GM19240 (cell line): Measurements from ENCODE around the gene NRCAM.
"Not testable (repeated sequence)": the region's sequence is repeated elsewhere in the genome, so short reads cannot be mapped to it uniquely, and the experiment has no call there.

ENCODE experiments used
- DNase-seq: peaks from one replicate; pipeline ENCODE4 v3.0.0; 2011; ENCODE audit warnings: low spot score; ENCODE audit not compliant: insufficient read length

NRCAM gene

DNA sequence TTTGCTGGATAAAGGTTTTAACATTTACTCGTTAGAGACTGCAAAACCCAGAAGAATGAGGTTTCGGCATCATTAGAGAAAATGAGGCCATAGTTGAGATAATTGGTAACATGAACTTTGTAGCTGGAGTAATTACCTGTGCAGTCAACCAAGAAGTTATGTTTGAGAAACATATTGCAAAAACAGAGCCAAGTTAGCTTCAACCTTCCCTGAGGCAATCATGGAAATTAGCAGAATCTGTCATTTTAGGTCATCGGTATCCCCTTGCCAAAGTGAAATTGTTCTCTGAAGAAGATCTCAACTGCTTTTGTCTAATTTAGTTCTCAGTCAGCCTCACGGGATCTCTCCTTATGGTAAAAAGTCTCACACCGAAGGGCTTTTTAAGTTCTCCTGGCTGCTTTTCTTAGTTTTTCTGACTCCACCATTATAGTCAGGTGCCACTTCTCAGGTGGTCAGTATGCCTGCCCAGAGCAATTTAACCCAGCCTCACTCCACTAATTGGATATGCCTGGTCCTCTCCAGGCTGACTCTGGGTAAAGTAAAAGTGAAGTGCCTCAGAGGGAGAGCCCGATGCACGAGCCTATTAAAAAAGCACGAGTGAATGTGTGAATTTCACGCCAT, 52.5 kb downstream of the NRCAM start:
- no peak for DNase-seq

DNA sequence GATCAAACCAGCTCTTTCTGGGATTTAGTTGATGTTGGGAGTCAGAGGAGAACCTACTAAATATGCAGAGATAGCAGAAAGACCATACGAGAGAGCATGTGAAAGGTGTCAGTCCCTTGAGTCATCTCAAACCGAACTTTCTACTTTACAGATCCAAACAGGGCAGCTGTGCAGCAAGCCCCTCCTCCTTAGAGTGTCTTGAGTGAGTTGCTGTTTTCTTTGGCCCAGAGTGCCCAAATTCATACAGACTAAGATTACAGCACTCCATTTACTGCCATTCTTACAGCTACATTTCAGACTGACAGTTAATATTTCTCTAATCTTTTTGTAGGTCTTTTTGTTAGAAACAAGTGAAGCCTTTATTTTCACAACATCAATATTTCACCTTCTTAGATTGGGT, 53.4 kb downstream of the NRCAM start:
- no peak for DNase-seq

DNA sequence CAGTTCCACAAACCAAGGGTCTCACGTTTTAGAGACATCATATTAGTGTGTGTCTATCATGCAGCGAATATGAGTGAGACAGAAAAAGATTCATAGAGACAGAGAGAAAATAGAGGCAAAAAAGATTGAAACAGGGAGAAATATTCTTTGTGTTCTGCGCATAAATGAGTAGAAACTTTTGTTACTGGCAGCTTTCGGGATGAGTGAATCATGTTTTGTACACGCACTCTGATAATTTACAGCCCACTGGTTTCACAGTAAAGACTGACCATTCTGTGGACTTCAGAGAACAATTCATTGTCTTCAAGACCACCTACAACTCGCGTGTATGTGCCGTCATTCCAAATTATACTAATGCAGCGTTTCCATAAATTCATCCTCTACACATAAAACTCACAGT, 60.2 kb downstream of the NRCAM start:
- DNase-seq: no peak

- no peak for DNase-seq
These were observed 60.8 kb downstream of the NRCAM start for GRCh38 chr7:108395426-108395825.

DNA sequence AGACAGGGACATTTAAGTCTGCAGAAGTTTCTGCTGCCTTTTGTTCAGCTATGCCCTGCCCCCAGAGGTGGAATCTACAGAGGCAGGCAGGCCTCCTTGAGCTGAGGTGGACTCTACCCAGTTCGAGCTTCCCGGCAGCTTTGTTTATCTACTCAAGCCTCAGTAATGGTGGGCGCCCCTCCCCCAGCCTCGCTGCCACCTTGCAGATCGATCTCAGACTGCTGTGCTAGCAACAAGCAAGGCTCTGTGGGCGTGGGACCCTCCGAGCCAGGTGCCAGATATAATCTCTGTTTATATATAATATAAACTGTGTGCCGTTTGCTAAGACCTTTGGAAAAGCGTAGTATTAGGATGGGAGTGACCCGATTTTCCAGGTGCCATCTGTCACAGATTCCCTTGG, 63.1 kb downstream of the NRCAM start:
- DNase-seq: not testable (repeated sequence)

DNA sequence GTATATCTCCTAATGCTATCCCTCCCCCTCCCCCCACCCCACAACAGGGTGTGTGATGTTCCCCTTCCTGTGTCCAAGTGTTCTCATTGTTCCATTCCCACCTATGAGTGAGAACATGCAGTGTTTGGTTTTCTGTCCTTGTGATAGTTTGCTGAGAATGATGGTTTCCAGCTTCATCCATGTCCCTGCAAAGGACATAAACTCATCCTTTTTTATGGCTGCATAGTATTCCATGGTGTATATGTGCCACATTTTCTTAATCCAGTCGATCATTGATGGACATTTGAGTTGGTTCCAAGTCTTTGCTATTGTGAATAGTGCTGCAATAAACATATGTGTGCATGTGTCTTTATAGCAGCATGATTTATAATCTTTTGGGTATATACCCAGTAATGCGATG, 68.5 kb downstream of the NRCAM start:
- not testable (repeated sequence) for DNase-seq

GRCh38 chr7:108385834-108386422, 70.3 kb downstream of the NRCAM start:
- no peak for DNase-seq

GRCh38 chr7:108384716-108385483, 71.3 kb downstream of the NRCAM start:
- no peak for DNase-seq

DNA sequence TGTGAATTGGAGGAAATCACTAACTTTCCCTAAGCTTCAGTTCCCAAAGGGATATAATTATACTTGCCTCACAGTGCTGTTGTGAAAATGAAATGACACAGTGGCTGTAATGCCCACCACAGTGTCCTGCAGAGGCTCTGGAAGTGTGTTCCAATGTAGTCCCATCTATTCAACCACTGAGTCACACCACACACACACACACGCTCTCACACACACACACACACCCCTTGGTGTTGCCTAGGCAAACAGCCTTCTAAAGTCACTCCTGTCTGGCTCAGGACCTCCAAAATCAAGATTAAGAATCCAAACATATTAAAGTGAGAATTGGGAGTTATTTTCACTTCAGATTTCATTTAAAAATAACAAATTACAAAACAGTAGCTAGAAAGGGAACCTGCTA, 73.3 kb downstream of the NRCAM start:
- DNase-seq: no peak

DNA sequence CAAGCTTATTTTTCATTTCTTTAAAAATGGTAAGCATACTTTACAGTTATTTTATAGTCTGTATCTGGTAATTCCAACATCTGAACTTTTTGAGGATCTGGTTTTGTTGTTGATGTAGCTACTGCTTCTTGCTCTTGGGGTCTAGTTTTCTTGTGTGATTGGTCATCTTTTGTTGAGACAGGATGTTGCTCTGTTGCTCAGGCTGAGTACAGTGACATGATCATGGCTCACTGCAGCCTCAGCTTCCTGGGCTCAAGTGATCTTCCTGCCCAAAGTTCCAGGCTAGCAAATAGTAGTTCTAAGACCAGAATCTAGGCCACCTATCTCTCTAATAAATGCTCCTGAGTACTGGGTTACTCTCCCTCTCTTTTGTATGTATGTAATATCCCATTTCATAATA, 75.7 kb downstream of the NRCAM start:
- no peak for DNase-seq

DNA sequence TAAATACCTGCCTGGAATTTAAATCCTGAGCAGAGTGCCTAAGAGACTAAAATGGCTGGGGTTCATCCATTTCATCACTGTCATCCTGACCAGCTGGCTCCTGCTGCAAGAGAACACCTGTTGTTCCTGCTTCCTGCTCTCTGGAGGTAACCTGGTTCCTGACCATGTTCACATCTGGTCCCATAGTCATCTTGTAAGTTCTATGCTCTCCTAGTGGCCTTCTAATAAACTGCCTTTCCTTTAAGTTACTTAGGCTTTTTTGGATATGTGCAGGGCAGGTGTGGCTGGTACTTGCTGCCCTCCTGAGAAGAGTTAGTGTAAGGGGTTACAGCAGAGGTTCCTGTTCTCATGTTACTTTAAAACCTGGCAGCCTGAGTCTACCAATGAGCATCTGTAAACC, 80.0 kb downstream of the NRCAM start:
- DNase-seq: no peak

- no peak for DNase-seq
These were observed 80.6 kb downstream of the NRCAM start for GRCh38 chr7:108375668-108376067.

- DNase-seq: no peak
These were observed 81.3 kb downstream of the NRCAM start for GRCh38 chr7:108374899-108375298.

DNA sequence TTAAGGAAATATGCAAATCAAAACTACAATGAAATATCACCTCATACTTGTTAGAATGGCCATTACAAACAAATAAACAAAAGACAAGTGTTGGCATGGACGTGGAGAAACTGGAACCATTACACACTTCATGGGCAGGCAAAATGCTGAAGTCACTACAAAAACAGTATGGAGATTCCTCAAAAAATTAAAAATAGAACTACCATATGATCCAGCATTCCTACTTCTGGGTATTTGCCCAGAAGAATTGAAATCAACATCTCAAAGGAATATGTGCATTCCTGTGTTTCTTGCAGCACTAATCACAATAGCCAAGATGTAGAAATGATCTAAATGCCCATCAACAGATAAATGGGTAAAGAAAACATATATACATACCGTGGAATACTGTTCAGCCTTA, 83.6 kb downstream of the NRCAM start:
- DNase-seq: no peak

DNA sequence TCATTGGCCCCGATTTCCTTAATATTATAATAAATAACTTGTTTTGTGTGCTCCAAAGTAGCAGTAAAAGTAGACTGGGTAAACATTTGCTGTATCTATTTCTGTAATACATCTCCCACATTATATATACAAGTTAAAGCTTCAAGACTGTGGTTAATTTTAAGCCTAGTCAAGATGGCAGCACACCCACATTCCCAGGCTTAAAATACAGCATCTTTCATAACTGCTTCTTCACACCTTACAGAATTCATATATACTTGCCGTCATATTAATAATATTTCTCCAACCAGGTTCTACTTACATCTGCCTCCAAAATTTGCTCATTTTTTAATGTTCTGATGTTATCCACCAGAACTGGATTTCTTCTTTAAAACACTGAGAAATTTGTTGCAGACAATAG, 85.6 kb downstream of the NRCAM start:
- DNase-seq: no peak

DNA sequence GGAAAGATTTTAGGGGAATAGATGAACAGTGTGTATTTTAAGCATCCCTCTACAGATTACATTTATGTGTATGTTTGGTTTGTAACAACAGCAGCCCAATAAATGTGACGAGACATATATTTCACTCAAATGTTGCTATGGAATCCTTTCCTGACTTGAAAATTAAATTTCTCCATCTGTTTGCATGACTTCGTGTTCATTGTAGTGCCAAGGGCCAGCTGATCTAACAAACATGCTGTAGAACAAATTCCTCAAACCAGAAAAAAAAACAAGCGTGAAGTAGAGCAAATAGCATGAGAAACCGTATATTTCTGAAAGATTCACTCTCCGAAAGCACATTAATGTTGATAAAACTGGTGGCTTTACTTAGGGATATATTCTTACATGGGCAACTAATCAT, 87.8 kb downstream of the NRCAM start:
- no peak for DNase-seq

DNA sequence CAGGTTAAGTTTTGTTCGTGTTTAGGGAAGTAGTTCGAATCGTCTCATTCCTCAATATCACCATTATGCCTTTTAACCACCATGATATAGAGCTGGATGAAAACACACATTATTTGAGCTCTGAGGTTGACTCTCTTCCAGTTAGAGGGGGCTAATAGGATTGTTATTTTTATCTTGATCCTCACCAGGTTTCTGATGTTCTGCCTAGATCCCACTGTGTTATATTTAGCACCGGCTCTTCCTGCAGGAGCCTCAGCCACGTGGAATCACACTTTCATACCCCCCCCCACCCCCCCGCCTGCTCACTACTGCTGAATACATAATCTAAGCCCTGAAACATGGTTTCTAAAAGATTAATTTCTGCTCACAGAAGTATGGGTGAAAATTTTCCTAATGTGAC, 88.3 kb downstream of the NRCAM start:
- no peak for DNase-seq

- DNase-seq: no peak
These were observed 88.9 kb downstream of the NRCAM start for GRCh38 chr7:108367314-108367713.

DNA sequence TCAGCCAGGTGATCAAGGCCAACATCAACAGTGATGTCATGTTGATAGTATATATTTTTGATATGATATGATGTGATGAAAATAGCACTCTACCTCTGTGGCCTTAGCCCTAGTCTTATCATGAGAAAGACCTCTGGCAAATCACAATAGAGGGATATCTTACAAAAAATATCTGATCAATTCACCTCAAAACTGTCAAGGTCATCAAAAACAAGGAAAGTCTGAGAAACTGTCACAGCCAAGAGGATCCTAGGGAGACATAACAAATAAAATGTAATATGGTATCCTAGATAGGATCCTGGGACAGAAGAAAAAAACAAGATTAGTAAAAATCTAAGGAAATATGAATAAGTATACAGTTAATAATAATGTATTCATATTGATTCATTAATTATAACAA, 92.6 kb downstream of the NRCAM start:
- DNase-seq: no peak

GRCh38 chr7:108360058-108360800, 96.0 kb downstream of the NRCAM start:
- no peak for DNase-seq

DNA sequence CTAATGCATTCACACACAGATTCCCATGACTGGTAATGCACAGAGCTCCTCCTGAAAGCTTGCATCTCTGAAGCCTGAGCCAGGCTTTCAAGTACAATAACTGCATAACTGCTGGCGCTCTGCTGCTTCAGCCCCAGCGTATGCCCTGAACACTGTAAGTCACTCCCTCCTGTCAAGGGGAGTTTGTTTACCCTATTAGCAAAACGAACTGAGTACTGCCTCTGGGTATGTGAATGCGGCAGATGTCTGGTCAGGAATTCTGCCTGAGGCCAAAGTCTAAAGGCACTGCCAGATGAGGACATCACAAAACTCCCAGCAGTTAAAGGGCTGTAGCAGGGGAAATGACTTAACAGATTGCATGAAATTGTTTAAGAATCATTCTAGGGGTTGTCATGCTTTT, 97.7 kb downstream of the NRCAM start:
- no peak for DNase-seq

DNA sequence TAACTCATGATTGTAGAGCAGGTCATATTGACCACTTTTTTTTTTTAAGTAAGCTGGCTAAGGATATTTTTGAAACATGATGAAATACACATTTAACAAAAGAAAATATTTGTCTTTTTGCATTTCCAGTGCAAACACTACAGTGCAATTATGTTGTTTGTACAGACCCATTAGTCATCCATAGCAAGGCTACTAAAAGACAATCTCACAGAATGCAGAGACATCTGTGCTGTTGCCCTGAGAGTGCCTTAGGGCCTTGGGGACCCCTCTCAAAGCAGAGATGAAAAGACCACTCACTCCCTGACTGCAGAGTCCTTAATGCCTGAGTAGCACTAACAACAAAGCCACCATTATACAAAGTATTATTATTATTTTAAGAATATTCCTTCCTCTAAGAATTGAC, 104.5 kb downstream of the NRCAM start:
- DNase-seq: no peak
